AG09309 (cell line): ENCODE measurements around the gene DFFA.

Experiments used
- DNase-seq: peaks from one replicate; pipeline ENCODE4 v3.0.0-alpha.2; 2010; ENCODE audit warnings: low read depth
- H3K4me3 ChIP-seq: 2 replicates; pipeline ENCODE4 v1.5.1; 2011; ENCODE audit warnings: mild to moderate bottlenecking, low read depth, low read length, moderate library complexity; ENCODE audit not compliant: control insufficient read depth
- CTCF ChIP-seq: IDR thresholded peaks from 2 replicates; pipeline ENCODE4 v1.5.1; 2011; ENCODE audit warnings: mild to moderate bottlenecking, low read depth, low read length, inconsistent platforms; ENCODE audit not compliant: insufficient read depth, control insufficient read depth; ENCODE audit errors: missing control alignments

DFFA gene

GRCh38 chr1:10472220-10473144 lies at the start of gene DFFA:
TSS of gene DFFA (minus strand) at chr1:10472529. CDS start at chr1:10472458, 71 bp downstream.
- DNase-seq = peak; percentile 70
- H3K4me3 ChIP-seq = peak within 1 kb of the TSS; percentile 67
- no peak for TF ChIP-seq CTCF

GRCh38 chr1:10521537-10522157 lies 49.3 kb upstream of the DFFA start:
- DNase-seq = no peak
- H3K4me3 ChIP-seq = no peak overlapping the region
- no peak for TF ChIP-seq CTCF

- no peak for TF ChIP-seq CTCF
- H3K4me3 ChIP-seq = no peak overlapping the region
- no peak for DNase-seq
Measured at GRCh38 chr1:10520952-10521351, 48.6 kb upstream of the DFFA start.

- TF ChIP-seq CTCF = no peak
- no peak overlapping the region for H3K4me3 ChIP-seq
- no peak for DNase-seq
Measured at GRCh38 chr1:10520497-10520896, 48.2 kb upstream of the DFFA start.

GRCh38 chr1:10519016-10519417 lies 46.7 kb upstream of the DFFA start:
- no peak for DNase-seq
- TF ChIP-seq CTCF = no peak
- no peak overlapping the region for H3K4me3 ChIP-seq

GRCh38 chr1:10517677-10517982 lies 45.3 kb upstream of the DFFA start:
- no peak overlapping the region for H3K4me3 ChIP-seq
- no peak for DNase-seq
- TF ChIP-seq CTCF = no peak
